SJCRH30 (cell line): Measurements from ENCODE around the gene LMBRD2. TPM values are rescaled to one million over a fixed set of nuclear protein-coding genes. Genes with fewer than 3 reads are reported as not detected.
"Not testable (repeated sequence)": the region's sequence is repeated elsewhere in the genome, so short reads cannot be mapped to it uniquely, and the experiment has no call there.

Source experiments
- DNase-seq, 2 experiments: peaks; one replicate each; pipeline ENCODE4 v3.0.0-alpha.2; 2015 to 2020
- H3K27ac ChIP-seq: fragments of 250-450 bp; sonication (Bioruptor Pico); 2 replicates; pipeline ENCODE4 v1.5.1; 2020; ENCODE audit warnings: mild to moderate bottlenecking, moderate library complexity
- H3K27me3 ChIP-seq: fragments of 250-450 bp; sonication (Bioruptor Pico); 2 replicates; pipeline ENCODE4 v1.5.1; 2020; ENCODE audit warnings: mild to moderate bottlenecking, moderate library complexity
- H3K36me3 ChIP-seq: fragments of 250-450 bp; sonication (Bioruptor Pico); 2 replicates; pipeline ENCODE4 v1.5.1; 2020; ENCODE audit warnings: mild to moderate bottlenecking, moderate library complexity
- H3K4me1 ChIP-seq: fragments of 250-450 bp; sonication (Bioruptor Pico); 2 replicates; pipeline ENCODE4 v1.5.1; 2020; ENCODE audit warnings: mild to moderate bottlenecking, moderate library complexity
- H3K4me3 ChIP-seq: fragments of 250-450 bp; sonication (Bioruptor Pico); 2 replicates; pipeline ENCODE4 v1.5.1; 2020; ENCODE audit warnings: mild to moderate bottlenecking, moderate library complexity
- H3K9me3 ChIP-seq: fragments of 250-450 bp; sonication (Bioruptor Pico); replicated peaks from 2 replicates; pipeline ENCODE4 v1.5.1; 2020; ENCODE audit warnings: mild to moderate bottlenecking, moderate library complexity
- total RNA-seq: library from RNA; depleted of rRNA; stranded (reverse); fragments of >200 nt; shearing (Covaris generic); gene quantifications from 2 replicates; pipeline ENCODE4 v1.2.3, GENCODE V29; 2014; rRNA removed

The LMBRD2 gene
- total RNA-seq: 14.9 and 16.4 TPM in 2 replicates

DNA sequence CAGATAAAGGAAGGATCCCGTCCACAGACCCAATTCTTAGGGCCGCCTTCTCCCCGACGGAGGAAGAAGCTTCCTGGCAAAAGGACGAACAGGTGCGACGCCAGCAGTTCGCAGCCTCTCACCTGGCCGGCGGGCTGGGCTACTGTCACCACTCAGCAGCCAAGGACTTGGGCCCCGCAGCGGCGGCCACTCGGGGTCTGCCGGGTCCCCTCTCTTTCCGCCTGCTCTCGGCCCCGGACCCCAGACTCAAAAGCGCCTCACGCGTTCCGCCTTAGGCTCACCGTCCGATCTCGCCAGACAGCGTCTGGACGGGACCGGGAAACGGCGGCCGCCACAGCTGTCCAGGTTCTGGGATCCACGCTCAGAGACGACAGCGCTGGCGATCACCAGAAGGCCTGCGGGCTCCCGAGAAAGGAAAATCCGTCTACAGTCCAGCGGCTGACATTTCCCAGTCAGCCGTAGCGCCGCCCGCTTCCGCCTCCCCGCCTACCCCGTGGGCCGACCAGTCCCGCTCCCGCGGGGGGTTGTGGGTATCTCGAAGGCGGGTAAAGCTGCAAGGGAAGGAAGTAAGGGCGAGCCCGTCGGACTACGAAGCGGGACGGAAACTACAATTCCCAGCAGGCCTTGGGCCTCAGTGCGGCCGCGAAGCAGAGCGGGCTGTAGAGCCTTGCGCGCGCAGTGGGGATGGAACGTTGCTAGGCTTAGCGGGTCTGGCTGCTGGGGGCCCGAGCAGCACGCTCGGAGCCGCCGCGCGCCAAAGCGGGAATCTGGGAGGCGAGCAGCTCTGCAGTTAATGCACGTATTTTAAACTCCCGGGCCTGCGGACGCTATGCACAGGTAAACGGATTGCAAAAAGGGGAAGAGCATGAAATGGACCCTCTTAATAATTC, at the start of gene LMBRD2, which contains the start of gene SKP2:
Gene LMBRD2, minus strand, starts transcription at position 454 of the 890 bp plus-strand sequence. CDS start 8,538 bp downstream, outside the sequence.
Gene SKP2, plus strand, starts transcription at position 678 of the 890 bp plus-strand sequence. Its CDS starts 152 bp downstream, at position 830.
- H3K4me1 ChIP-seq: peaks cover 19% of the 10 kb centered on the region
- H3K27ac ChIP-seq: peak within 1 kb of the TSS; percentile 96
- no peaks in the 10 kb centered on the region for H3K9me3 ChIP-seq
- peak within 1 kb of the TSS; percentile 87 for H3K4me3 ChIP-seq
- peaks cover 38% of the 10 kb centered on the region for H3K36me3 ChIP-seq
- no peaks in the 10 kb centered on the region for H3K27me3 ChIP-seq
- DNase-seq: peak; percentile 99

GRCh38 chr5:36200513-36200912, 48.8 kb upstream of the LMBRD2 start:
- Histone ChIP-seq H3K27me3 (no peaks in the 10 kb centered on the region), H3K27ac (no peak overlapping the region), H3K36me3 (peaks cover 73% of the 10 kb centered on the region), H3K4me3 (no peak overlapping the region), H3K4me1 (peaks cover 6% of the 10 kb centered on the region), H3K9me3 (no peaks in the 10 kb centered on the region)
- no peak for DNase-seq

DNA sequence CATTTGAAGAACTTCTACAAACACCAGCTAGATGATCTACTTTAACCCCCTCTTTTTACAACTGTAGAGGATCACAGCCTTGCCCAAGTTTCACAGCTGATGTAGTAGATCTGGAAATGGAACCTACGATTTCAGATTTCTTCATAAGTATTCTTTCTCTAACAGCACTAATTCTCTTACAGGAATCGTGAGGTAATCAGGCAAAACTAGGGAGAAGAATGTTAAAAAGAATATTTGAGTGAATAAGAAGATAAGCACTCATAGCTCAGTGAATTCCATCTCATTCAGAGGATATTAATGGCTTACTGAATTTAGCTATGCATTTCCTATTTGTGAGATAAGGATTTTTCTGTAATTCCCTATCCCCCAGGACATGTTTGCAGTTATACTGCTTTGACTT, 47.9 kb upstream of the LMBRD2 start:
- no peaks in the 10 kb centered on the region for H3K9me3 ChIP-seq
- H3K27me3 ChIP-seq: no peaks in the 10 kb centered on the region
- peaks cover 75% of the 10 kb centered on the region for H3K36me3 ChIP-seq
- peaks cover 6% of the 10 kb centered on the region for H3K4me1 ChIP-seq
- H3K27ac ChIP-seq: no peak overlapping the region
- H3K4me3 ChIP-seq: no peak overlapping the region
- DNase-seq: no peak

DNA sequence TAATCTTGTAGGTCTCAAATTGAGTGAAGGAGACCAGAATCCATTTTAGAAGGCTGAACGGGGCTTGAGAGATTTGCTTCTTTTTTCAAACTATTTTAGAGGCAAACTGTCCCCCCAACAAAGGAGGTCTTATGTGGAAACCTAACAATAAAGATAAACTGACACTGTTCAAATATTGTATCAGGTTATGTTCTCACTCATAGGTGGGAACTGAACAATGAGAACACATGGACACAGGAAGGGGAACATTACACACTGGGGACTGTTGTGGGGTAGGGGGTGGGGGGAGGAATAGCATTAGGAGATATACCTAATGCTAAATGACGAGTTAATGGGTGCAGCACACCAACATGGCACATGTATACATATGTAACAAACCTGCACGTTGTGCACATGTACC, 47.1 kb upstream of the LMBRD2 start:
- H3K36me3 ChIP-seq: peaks cover 75% of the 10 kb centered on the region
- not testable (repeated sequence) for H3K4me1 ChIP-seq

GRCh38 chr5:36198281-36198680, 46.6 kb upstream of the LMBRD2 start:
- Histone ChIP-seq H3K27ac (no peak overlapping the region), H3K36me3 (peaks cover 78% of the 10 kb centered on the region), H3K4me3 (no peak overlapping the region), H3K27me3 (no peaks in the 10 kb centered on the region), H3K9me3 (no peaks in the 10 kb centered on the region), H3K4me1 (peaks cover 6% of the 10 kb centered on the region)
- DNase-seq: no peak

More for the DNA sequence above, 47.1 kb upstream of the LMBRD2 start:
- H3K9me3 ChIP-seq, H3K27me3 ChIP-seq, DNase-seq, H3K4me3 ChIP-seq, H3K27ac ChIP-seq: not testable (repeated sequence)

- Histone ChIP-seq H3K36me3 (peaks cover 87% of the 10 kb centered on the region), H3K4me3 (no peak overlapping the region), H3K4me1 (no peaks in the 10 kb centered on the region), H3K9me3 (0 out of 2 replicates have a peak, but pooled peaks cover 3% of the 10 kb centered on the region), H3K27me3 (no peaks in the 10 kb centered on the region), H3K27ac (no peak overlapping the region)
- no peak for DNase-seq
Observed at GRCh38 chr5:36193746-36194145, 42.1 kb upstream of the LMBRD2 start.

GRCh38 chr5:36184408-36184807, 32.7 kb upstream of the LMBRD2 start:
- not testable (repeated sequence) for H3K27ac ChIP-seq, DNase-seq, H3K27me3 ChIP-seq, H3K4me1 ChIP-seq, H3K4me3 ChIP-seq
- peaks cover 86% of the 10 kb centered on the region for H3K36me3 ChIP-seq
- H3K9me3 ChIP-seq: peaks cover 11% of the 10 kb centered on the region; the same call in 1 of the 2 replicates

GRCh38 chr5:36181774-36182173, 30.1 kb upstream of the LMBRD2 start:
- H3K4me3 ChIP-seq: no peak overlapping the region

GRCh38 chr5:36180556-36181350, 29.1 kb upstream of the LMBRD2 start:
- Histone ChIP-seq H3K9me3 (peaks cover 5% of the 10 kb centered on the region; the same call in 1 of the 2 replicates), H3K27ac (no peak overlapping the region), H3K27me3 (no peaks in the 10 kb centered on the region), H3K4me1 (no peaks in the 10 kb centered on the region), H3K36me3 (peaks cover 95% of the 10 kb centered on the region), H3K4me3 (no peak overlapping the region)
- no peak for DNase-seq

More at GRCh38 chr5:36181774-36182173, 30.1 kb upstream of the LMBRD2 start:
- Histone ChIP-seq H3K27ac (no peak overlapping the region), H3K4me1 (no peaks in the 10 kb centered on the region), H3K36me3 (peaks cover 93% of the 10 kb centered on the region), H3K27me3 (no peaks in the 10 kb centered on the region), H3K9me3 (peaks cover 5% of the 10 kb centered on the region; the same call in 1 of the 2 replicates)
- no peak for DNase-seq

- DNase-seq: no peak
- Histone ChIP-seq H3K4me1 (no peaks in the 10 kb centered on the region), H3K36me3 (peaks cover 97% of the 10 kb centered on the region), H3K9me3 (peaks cover 5% of the 10 kb centered on the region; the same call in 1 of the 2 replicates), H3K27ac (no peak overlapping the region), H3K27me3 (no peaks in the 10 kb centered on the region), H3K4me3 (no peak overlapping the region)
Observed at GRCh38 chr5:36179950-36180349, 28.3 kb upstream of the LMBRD2 start.

GRCh38 chr5:36178524-36178890, 26.8 kb upstream of the LMBRD2 start:
- H3K9me3 ChIP-seq: no peaks in the 10 kb centered on the region
- H3K4me1 ChIP-seq: 0 out of 2 replicates have a peak, but pooled peaks cover 3% of the 10 kb centered on the region
- H3K27ac ChIP-seq: no peak overlapping the region
- DNase-seq: no peak
- H3K4me3 ChIP-seq: no peak overlapping the region
- no peaks in the 10 kb centered on the region for H3K27me3 ChIP-seq
- H3K36me3 ChIP-seq: peaks cover 98% of the 10 kb centered on the region

DNA sequence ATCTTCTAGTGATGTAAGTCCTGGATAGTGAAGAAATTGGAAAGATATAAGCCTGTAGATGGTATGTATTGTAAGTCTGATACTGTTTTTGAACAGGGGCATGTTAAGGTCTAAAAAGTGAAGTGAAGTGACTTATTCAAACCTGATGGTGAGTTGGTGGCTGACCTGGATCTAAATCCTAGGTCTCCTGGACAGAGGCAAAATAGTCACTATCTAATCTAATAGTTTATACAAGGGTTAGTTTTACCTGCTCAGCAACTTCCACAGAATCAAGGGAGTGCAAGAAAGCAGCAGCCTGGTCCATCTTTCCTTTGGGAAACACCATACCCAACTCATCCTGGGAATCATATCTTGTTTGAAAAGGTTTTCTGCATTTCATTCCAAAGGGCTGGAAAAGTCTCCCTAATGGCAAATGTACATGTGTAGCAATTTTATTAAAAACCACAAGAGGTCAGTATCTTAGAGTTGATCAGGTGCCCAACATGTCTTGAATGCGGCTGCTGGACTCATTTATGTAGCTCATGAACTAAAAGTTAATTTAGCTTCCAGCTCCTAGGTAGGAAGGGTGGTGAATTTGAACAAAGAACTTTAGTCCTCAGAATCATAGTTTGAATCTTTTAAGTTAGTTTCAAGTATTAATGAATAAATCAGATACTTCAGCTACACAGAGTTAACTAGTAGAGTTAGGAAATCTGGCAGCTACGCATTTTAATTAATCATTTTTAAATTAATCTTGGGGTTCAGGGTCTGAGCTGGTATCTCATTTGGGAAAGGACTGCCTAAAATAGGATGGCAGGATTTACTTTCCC, 26.2 kb upstream of the LMBRD2 start:
- Histone ChIP-seq H3K4me1 (0 out of 2 replicates have a peak, but pooled peaks cover 3% of the 10 kb centered on the region), H3K36me3 (peaks cover 100% of the 10 kb centered on the region), H3K9me3 (no peaks in the 10 kb centered on the region), H3K27ac (no peak overlapping the region), H3K4me3 (no peak overlapping the region), H3K27me3 (no peaks in the 10 kb centered on the region)
- peak in 1 of 2 experiments; percentile 64 for DNase-seq

- Histone ChIP-seq H3K36me3 (peaks cover 100% of the 10 kb centered on the region), H3K27me3 (no peaks in the 10 kb centered on the region), H3K4me3 (no peak overlapping the region)
Observed at GRCh38 chr5:36177154-36177553, 25.5 kb upstream of the LMBRD2 start.

GRCh38 chr5:36175043-36175442, 23.4 kb upstream of the LMBRD2 start:
- H3K36me3 ChIP-seq: peaks cover 100% of the 10 kb centered on the region

More at GRCh38 chr5:36177154-36177553, 25.5 kb upstream of the LMBRD2 start:
- Histone ChIP-seq H3K27ac (no peak overlapping the region), H3K9me3 (no peaks in the 10 kb centered on the region), H3K4me1 (0 out of 2 replicates have a peak, but pooled peaks cover 3% of the 10 kb centered on the region)
- no peak for DNase-seq

More at GRCh38 chr5:36175043-36175442, 23.4 kb upstream of the LMBRD2 start:
- Histone ChIP-seq H3K4me1 (0 out of 2 replicates have a peak, but pooled peaks cover 3% of the 10 kb centered on the region), H3K9me3 (no peaks in the 10 kb centered on the region), H3K4me3 (no peak overlapping the region), H3K27me3 (no peaks in the 10 kb centered on the region), H3K27ac (no peak overlapping the region)
- DNase-seq: no peak
